SH-SY5Y (cell line): ENCODE measurements around the gene SLC29A4.

ENCODE experiments used
- GATA2 ChIP-seq: IDR thresholded peaks from 2 replicates; pipeline ENCODE4 v1.6.1; 2011; ENCODE audit warnings: mild to moderate bottlenecking, low read depth, low read length
- GATA3 ChIP-seq: IDR thresholded peaks from 2 replicates; pipeline ENCODE4 v1.6.1; 2011; ENCODE audit warnings: low read depth, mild to moderate bottlenecking, low read length, moderate library complexity

SLC29A4 gene

DNA sequence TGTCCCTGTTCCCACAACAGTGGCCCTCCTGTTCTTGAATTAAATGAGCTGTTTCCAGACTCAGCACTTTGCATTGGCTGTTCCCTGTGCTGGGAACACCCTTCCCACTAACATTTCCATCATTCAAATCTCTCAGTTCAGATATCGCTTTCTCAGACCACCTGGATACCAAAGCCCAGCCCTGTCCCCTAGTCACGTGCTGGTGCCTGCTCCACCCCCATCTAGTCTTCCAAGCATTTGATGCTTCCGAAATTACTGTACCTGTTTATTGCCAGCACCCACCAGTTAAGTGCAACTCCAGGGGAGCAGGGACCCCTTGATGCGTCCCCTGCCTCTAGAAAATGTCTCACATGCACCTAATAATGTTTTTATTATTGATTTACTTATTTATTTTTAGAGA lies 3.0 kb upstream of the SLC29A4 start:
- TF ChIP-seq GATA2 (no peak), GATA3 (no peak)

DNA sequence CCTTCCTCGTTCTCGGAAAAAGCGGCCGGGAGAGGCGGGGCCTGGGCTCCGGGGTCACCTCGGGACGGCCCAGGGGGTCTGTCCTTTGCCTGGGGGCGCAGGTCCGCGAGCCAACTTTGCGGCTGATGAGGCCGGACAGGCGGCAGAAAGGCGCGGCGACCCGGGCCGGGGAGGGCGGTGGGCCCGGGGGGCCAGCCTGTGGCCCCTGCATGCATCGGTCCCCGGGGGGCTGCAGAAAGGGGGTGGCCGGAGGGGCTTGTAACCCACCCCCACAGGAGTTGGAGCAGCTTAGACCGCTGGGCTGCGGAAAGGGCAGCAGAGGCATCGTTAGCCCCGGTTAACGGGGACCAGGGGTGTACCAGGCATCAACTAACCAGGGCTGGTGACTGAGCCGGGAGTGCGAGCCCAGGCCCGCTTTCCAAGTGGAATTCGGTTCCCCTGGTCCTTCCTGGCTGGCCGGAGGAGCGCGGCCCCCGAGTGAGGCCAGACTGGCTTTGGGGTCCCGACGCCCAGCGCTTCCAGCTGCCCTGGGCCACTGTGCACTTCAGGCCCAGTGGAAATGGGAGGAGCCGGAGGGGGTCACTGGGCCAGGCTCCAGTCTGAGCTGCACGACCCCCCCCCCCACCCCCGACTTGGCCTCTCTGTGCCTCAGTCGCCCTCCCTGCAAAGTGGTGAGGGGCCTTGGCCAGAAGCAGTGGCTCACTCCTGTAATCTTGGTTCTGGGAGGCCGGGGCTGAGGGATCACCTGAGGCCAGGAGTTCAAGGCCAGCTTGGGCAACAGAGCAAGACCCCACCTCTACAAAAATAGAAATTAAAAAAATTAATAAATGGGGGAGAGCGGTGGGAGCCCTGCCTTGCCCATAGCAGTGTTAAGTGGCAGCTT lies 919 bp downstream of the SLC29A4 start:
- no peak for TF ChIP-seq GATA3
- TF ChIP-seq GATA2: no peak

DNA sequence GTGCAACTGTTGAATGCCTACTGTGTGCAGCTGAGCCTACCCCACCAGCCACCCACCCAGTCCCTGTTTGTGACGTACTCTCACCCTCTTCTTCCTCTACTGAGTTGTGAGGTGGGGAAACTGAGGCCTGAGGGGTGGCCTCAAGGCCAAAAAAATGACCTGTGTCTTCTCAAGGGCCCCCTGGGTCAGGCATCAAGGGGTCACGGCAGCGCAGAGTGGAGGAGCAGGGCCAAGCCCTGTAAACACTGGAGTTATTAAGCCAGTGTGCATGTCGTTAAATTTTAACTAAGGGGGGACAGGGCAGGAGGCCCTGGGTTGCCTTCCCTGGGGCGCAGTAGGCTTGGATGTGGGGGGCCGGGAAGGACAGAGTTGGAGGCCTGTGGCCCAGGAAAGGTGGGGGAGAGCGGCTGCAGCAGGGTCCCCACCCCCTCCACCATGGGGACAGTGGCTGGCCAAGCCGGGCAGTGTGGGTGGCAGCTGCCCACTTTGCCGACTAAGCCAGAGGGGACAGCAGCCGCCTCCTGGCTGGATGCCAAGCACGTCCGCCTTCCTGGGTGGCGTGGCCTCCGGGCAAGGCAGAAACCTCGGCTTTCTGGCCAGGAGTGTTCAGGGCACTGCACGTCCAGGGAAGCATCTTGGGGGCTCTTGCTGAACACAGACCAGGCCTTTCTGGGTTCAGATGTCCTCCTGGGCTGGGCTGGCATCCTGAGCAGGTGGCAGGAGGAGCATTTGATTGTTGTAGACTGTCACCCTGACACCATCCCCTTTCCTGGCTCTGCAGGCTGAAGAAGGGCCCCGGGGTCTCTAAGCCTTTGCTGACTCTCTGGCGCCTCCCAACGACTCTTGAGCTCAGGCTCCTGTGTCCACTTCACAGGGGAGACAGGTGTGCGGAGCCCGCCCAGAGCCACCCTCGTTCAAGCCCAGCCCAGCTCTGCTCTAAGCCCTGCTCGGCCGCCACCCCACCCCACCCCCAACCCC lies 1.9 kb downstream of the SLC29A4 start:
- TF ChIP-seq GATA3: no peak
- TF ChIP-seq GATA2: no peak

DNA sequence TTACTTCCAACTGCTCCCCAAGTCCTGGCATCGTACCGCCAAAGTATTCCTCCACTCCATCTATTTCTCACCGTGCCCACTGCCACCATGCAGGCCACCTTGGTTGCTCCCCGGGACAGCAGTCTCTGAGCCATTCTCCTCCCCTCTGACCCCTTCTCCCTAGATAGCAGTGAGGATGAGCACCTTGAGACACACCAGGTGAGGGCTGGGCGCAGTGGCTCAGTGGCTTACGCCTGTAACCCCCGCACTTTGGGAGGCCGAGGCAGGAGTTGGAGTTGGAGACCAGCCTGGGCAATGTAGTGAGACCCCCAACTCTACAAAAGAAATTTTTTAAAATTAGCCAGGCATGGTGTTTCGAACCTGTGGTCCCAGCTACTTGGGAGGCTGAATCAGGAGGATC lies 4.2 kb downstream of the SLC29A4 start:
- no peak for TF ChIP-seq GATA3
- TF ChIP-seq GATA2: no peak

DNA sequence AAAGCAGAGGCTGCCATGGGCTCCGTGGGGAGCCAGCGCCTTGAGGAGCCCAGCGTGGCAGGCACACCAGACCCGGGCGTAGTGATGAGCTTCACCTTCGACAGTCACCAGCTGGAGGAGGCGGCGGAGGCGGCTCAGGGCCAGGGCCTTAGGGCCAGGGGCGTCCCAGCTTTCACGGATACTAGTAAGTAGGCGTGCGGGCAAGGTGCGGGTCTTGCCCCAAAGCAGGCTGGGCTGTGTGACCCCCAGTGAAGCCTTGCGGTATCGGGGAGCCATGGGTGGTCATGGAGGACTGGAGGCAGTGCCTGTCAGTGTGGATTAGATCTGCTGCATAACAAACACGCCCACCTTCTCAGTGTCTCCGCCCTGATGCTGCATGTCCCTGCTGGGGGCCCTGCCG lies 5.1 kb downstream of the SLC29A4 start:
- TF ChIP-seq GATA3: no peak
- TF ChIP-seq GATA2: no peak

DNA sequence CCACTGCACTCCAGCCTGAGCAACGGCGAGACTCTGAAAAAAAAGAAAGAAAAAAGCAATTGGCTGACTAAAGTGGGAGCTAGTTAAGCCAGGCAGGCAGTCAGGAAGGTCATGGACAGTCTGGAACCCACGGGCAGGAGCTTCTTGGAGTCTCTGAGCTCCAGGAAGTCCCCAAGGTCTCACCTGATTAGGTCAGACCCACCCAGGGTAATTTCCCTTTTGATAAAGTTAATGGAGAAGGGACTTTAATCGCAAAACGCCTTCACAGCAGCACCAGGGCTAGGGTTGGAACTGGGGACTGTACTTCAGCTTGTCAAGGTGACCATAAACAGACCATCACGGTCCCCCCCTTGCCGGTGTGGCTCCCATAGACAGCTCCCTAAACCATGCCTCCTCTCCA lies 6.6 kb downstream of the SLC29A4 start:
- no peak for TF ChIP-seq GATA2
- no peak for TF ChIP-seq GATA3

DNA sequence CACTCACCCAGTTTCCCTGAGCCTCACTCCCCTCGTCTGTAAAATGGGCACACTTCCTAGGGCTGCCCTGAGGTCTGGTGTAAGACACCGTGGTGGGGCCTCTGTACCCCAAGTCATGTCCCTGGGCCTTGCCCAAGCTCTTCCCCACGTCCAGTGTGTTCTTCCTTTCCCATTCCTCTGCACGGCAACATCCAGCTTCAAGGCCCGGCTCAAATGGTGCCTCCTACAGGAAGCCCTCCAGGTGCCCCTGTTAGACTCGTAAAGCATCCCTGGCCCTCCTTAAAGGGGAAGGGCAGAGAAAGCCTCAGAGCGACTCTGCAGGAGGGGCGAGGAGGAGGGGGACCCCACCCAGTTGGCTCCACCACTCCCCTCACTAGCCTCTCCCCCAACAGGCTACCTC lies 8.6 kb downstream of the SLC29A4 start:
- TF ChIP-seq GATA3: no peak

DNA sequence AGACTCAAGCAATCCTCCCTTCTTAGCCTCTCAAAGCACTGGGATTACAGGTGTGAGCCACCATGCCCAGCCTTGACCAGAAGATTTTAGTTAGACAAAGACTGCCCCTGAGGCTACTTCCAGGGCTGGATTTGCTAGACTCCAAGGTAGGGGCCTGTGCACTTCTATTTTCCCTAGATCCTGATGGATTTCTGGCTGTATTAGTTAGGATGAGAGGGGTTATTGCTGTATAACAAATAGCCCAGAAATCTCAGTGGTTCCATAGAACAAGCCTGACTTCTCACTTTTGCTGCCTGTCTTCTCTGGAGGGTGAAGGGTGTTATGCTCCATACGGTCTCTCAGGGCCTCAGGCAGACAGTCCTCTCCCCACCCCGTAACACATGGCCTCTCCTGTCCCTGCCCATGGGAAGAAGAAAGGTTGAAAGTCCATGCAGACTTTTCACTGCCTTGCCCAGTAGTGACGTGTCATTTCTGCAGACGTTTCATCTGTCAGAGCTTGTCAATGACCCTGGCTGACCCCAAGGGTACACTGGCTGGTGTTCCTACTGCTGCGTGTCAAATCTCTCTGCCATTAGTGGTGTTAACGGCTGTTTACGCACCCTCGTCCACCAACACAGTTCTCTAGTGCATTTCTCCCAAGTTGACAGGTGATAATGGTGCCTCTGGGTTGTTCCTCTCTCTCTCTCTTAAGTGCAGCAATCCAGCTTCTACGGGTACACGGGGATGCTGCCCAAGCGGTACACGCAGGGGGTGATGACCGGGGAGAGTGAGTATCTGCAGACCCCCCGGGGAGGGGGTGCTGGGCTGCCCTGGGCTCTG lies 11.6 kb downstream of the SLC29A4 start:
- no peak for TF ChIP-seq GATA3
- TF ChIP-seq GATA2: no peak

DNA sequence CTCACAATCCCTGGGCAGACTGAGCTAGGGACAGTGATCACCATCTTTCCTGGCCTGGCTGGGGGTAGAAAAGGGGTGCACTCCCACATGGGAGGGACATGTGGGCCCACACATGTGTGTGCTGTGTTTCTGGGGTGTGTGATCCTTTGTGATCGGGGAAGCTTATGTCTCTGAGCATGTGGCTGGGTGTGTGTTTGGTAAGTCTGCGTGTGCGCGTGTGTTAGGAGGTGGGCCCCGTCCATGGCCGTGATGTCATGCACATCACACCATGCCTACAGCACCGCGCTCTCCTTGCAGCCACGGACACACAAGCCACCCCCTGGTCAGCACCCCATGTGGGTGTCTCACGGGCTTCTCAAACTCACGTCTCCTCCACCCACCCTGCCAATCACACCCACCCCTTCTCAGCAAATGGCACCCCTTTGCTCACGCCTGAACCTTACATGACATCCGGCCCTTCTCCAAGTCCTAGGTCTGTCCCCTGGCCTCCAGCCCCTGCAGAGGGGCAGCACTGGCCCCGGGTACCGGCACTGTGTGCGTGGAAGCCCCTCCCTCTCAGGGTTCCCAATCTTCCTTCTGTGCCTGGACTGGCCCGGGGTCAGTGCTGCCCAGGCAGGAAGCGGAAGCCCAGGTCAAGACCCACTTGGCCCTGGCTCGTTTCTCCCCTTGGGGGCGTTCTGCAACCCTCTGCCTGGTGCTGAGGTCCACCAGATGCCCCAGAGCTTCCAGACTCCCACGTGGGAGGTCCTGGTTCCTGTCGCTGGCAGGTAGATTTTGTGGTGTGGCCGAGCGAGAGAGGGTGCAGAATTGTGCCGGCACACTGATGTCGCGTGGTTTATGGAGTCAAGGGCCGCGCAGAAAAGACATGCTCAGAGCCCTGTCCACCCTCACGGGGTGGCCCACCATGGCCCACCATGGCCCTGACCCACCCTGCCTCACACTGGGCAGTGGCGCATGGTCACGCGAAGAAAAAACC lies 12.6 kb downstream of the SLC29A4 start:
- no peak for TF ChIP-seq GATA3
- no peak for TF ChIP-seq GATA2

DNA sequence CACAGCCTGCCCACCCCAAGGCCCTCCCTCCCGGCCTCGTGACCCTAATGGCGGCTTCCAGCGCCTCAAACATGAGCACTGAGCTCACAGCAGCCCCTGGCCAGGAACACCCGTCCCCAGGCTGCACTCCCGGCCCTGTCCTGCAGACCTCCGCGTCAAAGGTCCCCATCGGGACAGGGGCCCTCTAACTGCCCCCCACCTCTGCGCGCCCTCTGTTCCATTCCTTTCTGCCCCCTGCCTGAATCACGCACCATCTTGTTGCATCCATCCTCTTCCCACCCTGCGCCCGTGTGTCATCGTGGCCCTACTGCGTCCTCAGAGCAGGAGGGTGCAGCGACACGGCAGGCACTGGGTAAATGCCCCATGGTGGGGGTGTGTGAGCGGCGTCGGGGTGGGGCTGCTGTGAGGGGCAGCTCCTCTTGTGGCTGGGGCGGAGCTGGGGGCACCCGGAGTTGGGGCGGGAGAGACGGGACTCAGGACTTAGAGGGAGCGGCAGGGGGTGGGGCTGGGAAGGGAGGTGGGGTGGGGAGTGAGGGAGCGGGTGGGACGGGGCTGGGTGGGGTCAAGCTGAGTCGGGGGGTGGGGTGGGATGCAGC lies 13.4 kb downstream of the SLC29A4 start:
- TF ChIP-seq GATA3 (no peak), GATA2 (no peak)

DNA sequence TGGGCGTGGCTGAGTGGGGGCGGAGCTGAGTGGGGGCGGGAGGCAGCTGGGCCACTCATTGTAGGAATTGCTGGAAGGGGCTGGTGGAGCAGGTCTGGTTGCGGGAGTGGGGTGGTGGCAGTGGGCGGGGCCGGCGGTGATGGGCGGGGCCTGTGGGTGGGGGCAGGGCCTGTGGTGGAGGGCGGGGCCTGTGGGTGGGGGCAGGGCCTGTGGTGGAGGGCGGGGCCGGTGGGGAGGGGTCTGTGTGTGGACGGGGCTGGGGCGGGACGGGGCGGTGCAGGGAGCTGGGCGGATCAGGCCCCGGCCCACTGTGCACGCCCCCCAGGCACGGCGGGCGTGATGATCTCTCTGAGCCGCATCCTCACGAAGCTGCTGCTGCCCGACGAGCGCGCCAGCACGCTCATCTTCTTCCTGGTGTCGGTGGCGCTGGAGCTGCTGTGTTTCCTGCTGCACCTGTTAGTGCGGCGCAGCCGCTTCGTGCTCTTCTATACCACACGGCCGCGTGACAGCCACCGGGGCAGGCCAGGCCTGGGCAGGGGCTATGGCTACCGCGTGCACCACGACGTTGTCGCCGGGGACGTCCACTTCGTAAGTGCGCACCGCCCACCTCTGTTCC lies 14.0 kb downstream of the SLC29A4 start:
- TF ChIP-seq GATA3: no peak
- TF ChIP-seq GATA2: no peak

DNA sequence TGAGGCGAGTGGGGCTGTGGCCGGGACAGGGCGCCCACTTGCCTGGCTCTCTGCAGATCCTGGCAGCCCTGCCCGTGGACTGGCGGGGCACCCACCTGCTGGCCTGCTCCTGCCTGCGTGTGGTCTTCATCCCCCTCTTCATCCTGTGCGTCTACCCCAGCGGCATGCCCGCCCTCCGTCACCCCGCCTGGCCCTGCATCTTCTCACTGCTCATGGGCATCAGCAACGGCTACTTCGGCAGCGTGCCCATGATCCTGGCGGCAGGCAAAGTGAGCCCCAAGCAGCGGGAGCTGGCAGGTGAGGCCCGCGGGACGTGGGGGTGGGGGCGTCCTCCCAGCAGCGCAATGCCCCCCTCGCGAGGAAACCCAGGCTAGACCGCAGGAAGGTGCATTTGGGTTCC lies 17.6 kb downstream of the SLC29A4 start:
- TF ChIP-seq GATA2: no peak
- TF ChIP-seq GATA3: no peak
